Measurements from ENCODE around the gene SECTM1. TPM values are rescaled to one million over a fixed set of nuclear protein-coding genes. Genes with fewer than 3 reads are reported as not detected.

Gene SECTM1
- total RNA-seq, 4 donors from 2014 or later = 9.5 to 17.5 (median 14.7) TPM

DNA sequence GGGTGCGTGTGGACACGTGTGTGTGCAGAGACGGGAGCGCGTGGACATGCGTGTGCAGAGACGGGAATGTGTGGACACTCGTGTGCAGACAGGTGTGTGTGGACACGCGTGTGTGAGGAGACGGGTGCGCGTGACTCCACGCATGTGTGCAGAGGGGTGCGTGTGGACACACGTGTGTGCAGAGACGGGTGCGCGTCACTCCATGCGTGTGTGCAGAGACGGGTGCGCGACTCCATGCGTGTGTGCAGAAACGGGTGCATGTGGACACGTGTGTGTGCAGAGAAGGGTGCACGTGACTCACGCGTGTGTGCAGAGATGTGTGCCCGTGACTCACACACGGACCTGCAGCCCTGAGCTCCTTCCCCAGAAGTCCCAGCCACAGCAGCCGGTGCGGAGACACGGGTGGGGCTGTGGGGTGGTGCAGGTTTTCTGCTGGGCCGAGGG lies 13.9 kb downstream of the SECTM1 start:
- TF ChIP-seq, protein P1, sequence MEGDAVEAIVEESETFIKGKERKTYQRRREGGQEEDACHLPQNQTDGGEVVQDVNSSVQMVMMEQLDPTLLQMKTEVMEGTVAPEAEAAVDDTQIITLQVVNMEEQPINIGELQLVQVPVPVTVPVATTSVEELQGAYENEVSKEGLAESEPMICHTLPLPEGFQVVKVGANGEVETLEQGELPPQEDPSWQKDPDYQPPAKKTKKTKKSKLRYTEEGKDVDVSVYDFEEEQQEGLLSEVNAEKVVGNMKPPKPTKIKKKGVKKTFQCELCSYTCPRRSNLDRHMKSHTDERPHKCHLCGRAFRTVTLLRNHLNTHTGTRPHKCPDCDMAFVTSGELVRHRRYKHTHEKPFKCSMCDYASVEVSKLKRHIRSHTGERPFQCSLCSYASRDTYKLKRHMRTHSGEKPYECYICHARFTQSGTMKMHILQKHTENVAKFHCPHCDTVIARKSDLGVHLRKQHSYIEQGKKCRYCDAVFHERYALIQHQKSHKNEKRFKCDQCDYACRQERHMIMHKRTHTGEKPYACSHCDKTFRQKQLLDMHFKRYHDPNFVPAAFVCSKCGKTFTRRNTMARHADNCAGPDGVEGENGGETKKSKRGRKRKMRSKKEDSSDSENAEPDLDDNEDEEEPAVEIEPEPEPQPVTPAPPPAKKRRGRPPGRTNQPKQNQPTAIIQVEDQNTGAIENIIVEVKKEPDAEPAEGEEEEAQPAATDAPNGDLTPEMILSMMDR (IDR thresholded peaks at IDR 0.05; ENCODE audit: low read depth) = no peak

DNA sequence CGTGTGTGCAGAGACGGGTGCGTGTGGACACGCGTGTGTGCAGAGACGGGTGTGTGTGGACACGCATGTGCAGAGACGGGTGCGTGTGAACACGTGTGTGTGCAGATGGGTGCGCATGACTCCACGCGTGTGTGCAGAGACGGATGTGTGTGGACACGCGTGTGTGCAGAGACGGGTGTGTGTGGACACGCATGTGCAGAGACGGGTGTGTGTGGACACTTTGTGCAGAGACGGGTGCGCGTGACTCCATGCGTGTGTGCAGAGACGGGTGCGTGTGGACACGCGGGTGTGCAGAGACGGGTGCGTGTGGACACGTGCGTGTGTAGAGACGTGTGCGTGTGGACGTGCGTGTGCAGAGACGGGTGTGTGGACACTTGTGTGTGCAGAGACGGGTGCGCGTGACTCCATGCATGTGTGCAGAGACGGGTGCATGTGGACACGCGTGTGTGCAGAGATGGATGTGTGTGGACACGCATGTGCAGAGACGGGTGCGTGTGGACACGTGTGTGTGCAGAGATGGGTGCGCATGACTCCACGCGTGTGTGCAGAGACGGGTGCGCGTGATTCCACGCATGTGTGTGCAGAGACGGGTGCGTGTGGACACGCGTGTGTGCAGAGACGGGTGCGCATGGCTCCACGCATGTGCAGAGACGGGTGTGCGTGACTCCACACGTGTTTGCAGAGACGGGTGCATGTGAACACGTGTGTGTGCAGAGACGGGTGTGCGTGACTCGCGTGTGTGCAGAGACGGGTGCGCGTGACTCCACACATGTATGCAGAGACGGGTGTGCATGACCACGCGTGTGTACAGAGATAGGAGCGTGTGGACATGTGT lies 14.6 kb downstream of the SECTM1 start:
- TF ChIP-seq, protein P1 (IDR thresholded peaks at IDR 0.05; ENCODE audit: low read depth) = no peak

DNA sequence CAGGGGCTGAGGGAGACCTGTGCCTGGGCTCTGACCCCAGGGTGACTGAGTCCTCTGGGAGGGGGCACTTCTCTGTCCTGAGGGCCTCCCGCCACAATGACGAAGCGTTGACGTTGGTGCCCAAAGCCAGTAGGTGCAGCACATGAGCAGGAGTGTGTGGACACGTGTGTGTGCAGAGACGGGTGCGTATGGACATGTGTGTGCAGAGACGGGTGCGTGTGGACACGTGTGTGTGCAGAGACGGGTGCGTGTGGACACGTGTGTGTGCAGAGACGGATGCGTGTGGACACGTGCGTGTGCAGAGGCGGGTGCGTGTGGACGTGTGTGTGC lies 15.4 kb downstream of the SECTM1 start:
- TF ChIP-seq, protein P1 (IDR thresholded peaks at IDR 0.05; ENCODE audit: low read depth) = no peak

DNA sequence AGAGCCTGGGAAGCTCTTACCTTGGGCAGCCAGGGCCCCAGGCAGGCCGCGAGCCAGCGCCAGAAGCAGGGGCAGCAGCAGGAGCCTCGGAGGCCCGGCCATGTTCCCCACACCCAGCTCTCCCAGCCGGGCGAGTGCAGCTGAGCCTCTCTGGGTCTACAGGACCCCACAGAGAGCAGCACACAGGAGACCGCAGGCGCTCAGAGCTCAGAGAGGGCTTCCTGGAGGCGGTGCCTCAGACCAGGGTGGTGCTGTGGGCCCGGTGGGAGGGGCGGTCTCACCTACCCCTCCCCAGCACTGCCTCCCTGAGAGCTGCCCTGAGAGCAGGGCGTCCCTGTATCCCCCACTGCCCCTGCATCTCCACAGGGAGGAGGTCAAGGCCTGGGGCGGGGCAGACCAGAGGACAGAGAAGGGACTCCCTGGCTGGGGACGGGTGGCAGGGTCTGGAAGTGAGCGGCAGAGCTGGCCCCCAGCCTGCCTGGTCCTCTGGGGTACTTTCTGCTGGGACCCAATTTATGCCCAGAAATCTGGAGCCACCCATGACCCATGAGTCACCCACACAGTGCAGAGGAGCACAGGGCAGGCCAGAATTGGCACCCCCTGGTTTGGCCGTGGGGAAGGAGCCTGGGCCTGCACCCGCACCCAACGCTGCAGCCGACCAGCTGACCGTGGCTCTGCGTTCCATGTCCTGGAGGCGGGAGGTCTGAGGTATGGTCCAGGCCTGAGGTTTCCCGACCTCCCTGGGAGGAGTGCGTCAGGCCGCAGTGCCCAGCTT lies 16.0 kb downstream of the SECTM1 start, which contains the start of gene CD7:
Gene CD7, minus strand, starts transcription at position 215 of the 775 bp plus-strand sequence. Its CDS starts 113 bp downstream, at position 102.
- TF ChIP-seq, protein P1 (IDR thresholded peaks at IDR 0.05; ENCODE audit: low read depth) = no peak

DNA sequence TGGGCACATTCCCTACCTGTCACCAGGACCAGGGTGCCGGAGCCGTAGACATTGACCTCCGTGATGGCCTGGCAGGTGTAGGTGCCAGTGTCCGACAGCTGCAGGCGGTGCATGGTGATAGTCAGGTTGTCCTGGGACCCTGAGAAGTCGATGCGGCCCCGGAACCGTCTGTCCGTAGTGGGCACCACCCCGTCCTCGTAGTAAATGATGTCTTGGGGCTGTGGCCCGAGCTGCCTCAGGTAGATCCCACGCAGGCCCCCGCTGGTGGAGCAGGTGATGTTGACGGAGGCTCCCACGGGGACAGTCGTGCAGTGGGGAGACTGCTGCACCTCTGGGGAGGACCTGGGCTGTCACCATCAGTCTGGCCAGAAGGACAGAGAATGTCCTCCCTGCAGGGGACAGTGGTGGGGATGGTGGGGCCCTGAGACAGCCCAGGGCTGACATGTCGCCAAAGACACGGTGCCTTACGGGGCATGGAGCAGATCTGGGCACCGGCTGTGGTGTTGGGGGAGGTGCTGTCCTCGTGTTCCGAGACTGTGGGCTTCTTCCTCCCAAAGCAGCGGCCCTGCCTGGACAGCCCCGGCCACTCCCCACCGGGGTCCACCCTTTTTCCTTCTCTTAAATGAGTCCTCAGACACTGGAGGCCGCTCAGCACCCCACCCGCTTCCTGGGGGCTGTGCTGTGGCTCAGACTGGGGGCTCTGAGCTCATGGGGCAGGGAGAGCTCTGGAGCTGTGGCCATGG lies 16.7 kb downstream of the SECTM1 start:
- TF ChIP-seq, protein P1 (IDR thresholded peaks at IDR 0.05; ENCODE audit: low read depth) = no peak

DNA sequence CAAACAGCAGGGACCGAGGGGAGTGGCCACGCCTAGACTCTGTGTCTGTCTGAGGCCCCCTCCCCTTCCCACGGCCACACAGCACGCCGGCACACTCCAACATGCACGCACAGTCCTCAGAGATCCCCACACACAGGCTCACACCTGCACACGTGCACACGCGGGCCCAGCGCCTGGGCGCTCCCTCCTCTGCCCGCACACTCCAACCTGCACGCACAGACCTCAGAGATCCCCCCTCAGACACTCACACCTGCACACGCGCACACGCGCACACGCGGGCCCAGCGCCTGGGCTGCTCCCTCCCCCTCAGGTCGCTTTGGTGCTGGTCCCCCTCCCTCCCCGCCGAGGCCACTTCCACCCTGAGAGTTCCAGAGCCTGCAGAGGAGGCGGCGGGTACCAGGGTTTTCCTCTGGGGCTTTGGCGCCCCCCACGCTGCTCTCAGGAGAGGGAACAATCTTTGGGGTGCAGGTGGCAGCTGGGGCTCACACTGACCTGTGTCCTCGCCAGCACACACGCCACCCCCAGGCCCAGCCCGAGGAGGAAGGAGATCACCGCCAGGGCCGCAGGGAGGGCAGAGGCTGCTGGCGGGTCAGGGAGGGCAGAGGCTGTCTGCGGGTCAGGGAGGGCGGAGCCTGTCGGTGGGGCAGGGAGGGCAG lies 17.7 kb downstream of the SECTM1 start:
- TF ChIP-seq, protein P1 (IDR thresholded peaks at IDR 0.05; ENCODE audit: low read depth) = no peak

Data from subcutaneous adipose tissue (tissue), 4 donors.